ENCODE results near the gene ZNF71. TPM values are rescaled to one million over a fixed set of nuclear protein-coding genes. Genes with fewer than 3 reads are reported as not detected.

The ZNF71 gene
- total and polyA plus RNA-seq, 2 of the 8 experiments (the other 6 are each of a cell fraction or from before 2014, with no cell fraction given): 8.2 to 12.4 TPM

GRCh38 chr19:56664511-56664910, 69.4 kb downstream of the ZNF71 start:
- Histone ChIP-seq H4K5ac (ENCODE audit: insufficient read length, low read depth, low read length) (no peak overlapping the region), H2BK120ac (replicated peaks; ENCODE audit: low read depth, low read length) (no peak overlapping the region), H2BK5ac (ENCODE audit: low read depth, low read length) (no peak overlapping the region), H3K9ac (replicated peaks in 1 of 4; ENCODE audit: extremely low read depth in 1 of 4, low read depth in 3 of 4, low read length in 3 of 4) (no peak overlapping the region), H3K18ac (ENCODE audit: extremely low read depth, low read length) (no peak overlapping the region), H3K23ac (ENCODE audit: insufficient read length) (no peak overlapping the region), H2BK15ac (ENCODE audit: low read length) (no peak overlapping the region), H3K27ac (ENCODE audit: low read depth, low read length) (no peak overlapping the region), H3K9me3 (ENCODE audit: insufficient read depth in 2 of 2, low read depth in 1 of 2, low read length in 1 of 2) (peaks cover 57 to 92% of the 10 kb centered on the region in 2 experiments), H3K23me2 (ENCODE audit: low read depth, low read length) (no peaks in the 10 kb centered on the region), H4K8ac (ENCODE audit: extremely low read depth, insufficient read depth, low read length) (no peak overlapping the region), H3K36me3 (ENCODE audit: control insufficient read depth in 2 of 4, insufficient read depth in 4 of 4, low read length in 3 of 4) (no peaks in the 10 kb centered on the region; a peak in 1 of 8 replicates), H2BK20ac (ENCODE audit: low read length) (no peak overlapping the region), H3K4me2 (ENCODE audit: insufficient read depth in 1 of 2, low read depth in 2 of 2, low read length in 2 of 2) (no peak overlapping the region), H3K56ac (replicated peaks; ENCODE audit: insufficient read length, low read depth, low read length) (no peak overlapping the region), H4K20me1 (replicated peaks in 1 of 2; ENCODE audit: control insufficient read depth in 1 of 2, insufficient read depth in 2 of 2, low read length in 2 of 2) (no peaks in the 10 kb centered on the region), H3K79me2 (ENCODE audit: control insufficient read depth in 1 of 2, insufficient read depth in 2 of 2, low read length in 2 of 2) (no peaks in the 10 kb centered on the region), H3K4me3 (ENCODE audit: extremely low read depth in 1 of 4, insufficient read depth in 2 of 4, low read depth in 3 of 4, low read length in 4 of 4) (no peak overlapping the region), H2AFZ (ENCODE audit: low read length) (no peak overlapping the region), H3K4ac (replicated peaks; ENCODE audit: insufficient read length, low read depth, low read length) (no peak overlapping the region), H3K14ac (ENCODE audit: insufficient read length) (no peak overlapping the region), H2AK5ac (ENCODE audit: low read depth, low read length) (no peak overlapping the region), H3K79me1 (ENCODE audit: low read depth, low read length) (no peaks in the 10 kb centered on the region), H2BK12ac (ENCODE audit: low read depth, low read length) (no peak overlapping the region), H3K4me1 (replicated peaks in 1 of 4; ENCODE audit: control insufficient read depth in 3 of 4, insufficient read depth in 4 of 4, low read length in 3 of 4) (no peaks in the 10 kb centered on the region), H3K27me3 (replicated peaks in 1 of 4; ENCODE audit: control insufficient read depth in 3 of 4, extremely low read depth in 1 of 4, insufficient read depth in 3 of 4, low read length in 3 of 4) (no peaks in the 10 kb centered on the region), H4K91ac (replicated peaks; ENCODE audit: insufficient read length, low read length) (no peak overlapping the region)
- ChIA-PET POLR2A (ENCODE audit: partially characterized antibody) (no interaction called here), CTCF (ENCODE audit: partially characterized antibody) (interaction anchor here (0.8 kb wide), 1 partner anchor 10 kb away, joined by 3 read pairs; no protein-coding TSS in a partner anchor)
- FAIRE-seq (no peak), DNase-seq (ENCODE audit: low read depth in 1 of 2, low spot score in 2 of 2) (no peak)
- WGBS, 2 experiments (ENCODE audit: extremely low coverage in 1 of 2, insufficient coverage in 1 of 2, insufficient read length in 1 of 2, insufficient replicate concordance in 2 of 2, low coverage in 1 of 2, low lambda C conversion rate in 2 of 2, missing lambda C conversion rate in 1 of 2): 97% methylated on average over 35 of the region's 43 CpGs; no CpG with 5 or more reads in 1 of the 2 experiments
- TF ChIP-seq EGR1 (IDR thresholded peaks at IDR 0.05; ENCODE audit: borderline replicate concordance, low read depth, low read length) (no peak), KDM1A (IDR thresholded peaks at IDR 0.05; ENCODE audit: borderline replicate concordance, low read length) (no peak), ATF3 (IDR thresholded peaks at IDR 0.05; ENCODE audit: insufficient read depth, low read depth, low read length) (no peak), KDM5A (IDR thresholded peaks at IDR 0.05; ENCODE audit: low read length) (no peak), RXRA (IDR thresholded peaks at IDR 0.05; ENCODE audit: insufficient read depth, low read depth, low read length) (no peak), SIX5 (IDR thresholded peaks at IDR 0.05; ENCODE audit: low read depth, low read length) (no peak), SP2 (IDR thresholded peaks at IDR 0.05; ENCODE audit: low read length) (no peak), SRF (IDR thresholded peaks at IDR 0.05; ENCODE audit: low read depth, low read length) (no peak), GTF2F1 (IDR thresholded peaks at IDR 0.05; ENCODE audit: borderline replicate concordance, low read depth, low read length) (no peak), EP300 (IDR thresholded peaks at IDR 0.05; ENCODE audit: borderline replicate concordance in 1 of 2, low read depth in 2 of 2, low read length in 2 of 2) (no peak), FOSL1 (IDR thresholded peaks at IDR 0.05; ENCODE audit: insufficient read depth, low read depth, low read length) (no peak), E2F6 (IDR thresholded peaks at IDR 0.05) (no peak), HDAC2 (IDR thresholded peaks at IDR 0.05; ENCODE audit: borderline replicate concordance in 1 of 2, low read depth in 2 of 2, low read length in 2 of 2) (no peak)

All from H1 (cell line).